Measurements from ENCODE around the gene SLC12A3. TPM values are rescaled to one million over a fixed set of nuclear protein-coding genes. Genes with fewer than 3 reads are reported as not detected.

SLC12A3 gene
- total and polyA plus RNA-seq, 2 of the 8 experiments (the other 6 are each of a cell fraction or from before 2014, with no cell fraction given): not detected

- Histone ChIP-seq H3K27ac (ENCODE audit: low read depth, low read length) (no peak overlapping the region), H3K4ac (replicated peaks; ENCODE audit: insufficient read length, low read depth, low read length) (no peak overlapping the region), H3K18ac (ENCODE audit: extremely low read depth, low read length) (no peak overlapping the region), H3K9ac (replicated peaks in 1 of 4; ENCODE audit: extremely low read depth in 1 of 4, low read depth in 3 of 4, low read length in 3 of 4) (no peak overlapping the region), H4K8ac (ENCODE audit: extremely low read depth, insufficient read depth, low read length) (no peak overlapping the region), H3K9me3 (ENCODE audit: insufficient read depth in 2 of 2, low read depth in 1 of 2, low read length in 1 of 2) (no peaks in the 10 kb centered on the region), H4K91ac (replicated peaks; ENCODE audit: insufficient read length, low read length) (no peak overlapping the region), H3K56ac (replicated peaks; ENCODE audit: insufficient read length, low read depth, low read length) (no peak overlapping the region), H2AK5ac (ENCODE audit: low read depth, low read length) (no peak overlapping the region), H3K36me3 (ENCODE audit: control insufficient read depth in 2 of 4, insufficient read depth in 4 of 4, low read length in 3 of 4) (no peaks in the 10 kb centered on the region), H4K5ac (ENCODE audit: insufficient read length, low read depth, low read length) (no peak overlapping the region), H3K23me2 (ENCODE audit: low read depth, low read length) (no peaks in the 10 kb centered on the region; the same call in 1 of the 2 replicates), H2BK15ac (ENCODE audit: low read length) (no peak overlapping the region), H2BK5ac (ENCODE audit: low read depth, low read length) (no peak overlapping the region), H2AFZ (ENCODE audit: low read length) (no peak overlapping the region), H3K79me2 (ENCODE audit: control insufficient read depth in 1 of 2, insufficient read depth in 2 of 2, low read length in 2 of 2) (no peaks in the 10 kb centered on the region), H2BK12ac (ENCODE audit: low read depth, low read length) (no peak overlapping the region), H4K20me1 (replicated peaks in 1 of 2; ENCODE audit: control insufficient read depth in 1 of 2, insufficient read depth in 2 of 2, low read length in 2 of 2) (no peaks in the 10 kb centered on the region), H3K23ac (ENCODE audit: insufficient read length) (no peak overlapping the region), H2BK120ac (replicated peaks; ENCODE audit: low read depth, low read length) (no peak overlapping the region), H3K4me2 (ENCODE audit: insufficient read depth in 1 of 2, low read depth in 2 of 2, low read length in 2 of 2) (no peak overlapping the region), H3K79me1 (ENCODE audit: low read depth, low read length) (no peaks in the 10 kb centered on the region), H3K27me3 (replicated peaks in 1 of 4; ENCODE audit: control insufficient read depth in 3 of 4, extremely low read depth in 1 of 4, insufficient read depth in 3 of 4, low read length in 3 of 4) (no peaks in the 10 kb centered on the region), H3K14ac (ENCODE audit: insufficient read length) (no peak overlapping the region), H3K4me1 (replicated peaks in 1 of 4; ENCODE audit: control insufficient read depth in 3 of 4, insufficient read depth in 4 of 4, low read length in 3 of 4) (peaks cover 0 to 3% (median 0%) of the 10 kb centered on the region in 4 experiments; a peak in 2 of 7 replicates), H2BK20ac (ENCODE audit: low read length) (no peak overlapping the region), H3K4me3 (ENCODE audit: extremely low read depth in 1 of 4, insufficient read depth in 2 of 4, low read depth in 3 of 4, low read length in 4 of 4) (no peak overlapping the region)
- ChIA-PET POLR2A (ENCODE audit: partially characterized antibody) (interaction anchor here (0.6 kb wide), 1 partner anchor 70 kb away, joined by 4 read pairs; no protein-coding TSS in a partner anchor), CTCF (ENCODE audit: partially characterized antibody) (interaction anchor here (1.3 kb wide), 1 partner anchor 10 kb away, joined by 4 read pairs; no protein-coding TSS in a partner anchor)
- TF ChIP-seq ASH2L (IDR thresholded peaks at IDR 0.05; ENCODE audit: low read length): no peak
- TF ChIP-seq SP1 (IDR thresholded peaks at IDR 0.05; ENCODE audit: low read depth, low read length): no peak
- DNase-seq (ENCODE audit: low read depth in 1 of 2, low spot score in 2 of 2) (no peak), FAIRE-seq (no peak)
- 84% methylated on average over 3 of the region's 3 CpGs; no CpG with 5 or more reads in 1 of the 2 experiments for WGBS, 2 experiments (ENCODE audit: extremely low coverage in 1 of 2, insufficient coverage in 1 of 2, insufficient read length in 1 of 2, insufficient replicate concordance in 2 of 2, low coverage in 1 of 2, low lambda C conversion rate in 2 of 2, missing lambda C conversion rate in 1 of 2)
Observed at GRCh38 chr16:56861092-56861610, 3.9 kb upstream of the SLC12A3 start.

Data from H1 (cell line).